ENCODE data around the gene LDLRAD4.

The LDLRAD4 gene

DNA sequence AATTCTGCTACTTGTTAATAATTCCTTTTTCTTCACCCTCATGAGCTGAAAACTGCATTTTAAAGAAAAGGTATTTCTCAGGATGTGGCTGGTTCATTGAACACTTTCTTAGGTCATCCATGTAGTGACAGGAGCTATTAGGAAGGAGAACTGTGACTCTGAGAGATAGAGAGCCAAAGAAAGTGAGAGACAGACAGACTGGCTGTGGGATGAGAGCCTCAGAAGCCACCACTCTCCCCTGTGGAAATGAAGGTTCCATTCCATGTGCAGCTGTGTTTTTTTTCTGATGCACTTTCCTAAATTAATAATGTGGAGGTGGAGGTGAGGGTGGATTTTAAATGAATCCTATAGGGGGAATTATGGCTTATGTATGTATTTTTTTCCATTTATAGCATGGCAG, 394.5 kb downstream of the LDLRAD4 start:
- TF ChIP-seq, protein P1, sequence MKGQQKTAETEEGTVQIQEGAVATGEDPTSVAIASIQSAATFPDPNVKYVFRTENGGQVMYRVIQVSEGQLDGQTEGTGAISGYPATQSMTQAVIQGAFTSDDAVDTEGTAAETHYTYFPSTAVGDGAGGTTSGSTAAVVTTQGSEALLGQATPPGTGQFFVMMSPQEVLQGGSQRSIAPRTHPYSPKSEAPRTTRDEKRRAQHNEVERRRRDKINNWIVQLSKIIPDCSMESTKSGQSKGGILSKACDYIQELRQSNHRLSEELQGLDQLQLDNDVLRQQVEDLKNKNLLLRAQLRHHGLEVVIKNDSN (IDR thresholded peaks at IDR 0.05): no peak
- TF ChIP-seq, protein P2, sequence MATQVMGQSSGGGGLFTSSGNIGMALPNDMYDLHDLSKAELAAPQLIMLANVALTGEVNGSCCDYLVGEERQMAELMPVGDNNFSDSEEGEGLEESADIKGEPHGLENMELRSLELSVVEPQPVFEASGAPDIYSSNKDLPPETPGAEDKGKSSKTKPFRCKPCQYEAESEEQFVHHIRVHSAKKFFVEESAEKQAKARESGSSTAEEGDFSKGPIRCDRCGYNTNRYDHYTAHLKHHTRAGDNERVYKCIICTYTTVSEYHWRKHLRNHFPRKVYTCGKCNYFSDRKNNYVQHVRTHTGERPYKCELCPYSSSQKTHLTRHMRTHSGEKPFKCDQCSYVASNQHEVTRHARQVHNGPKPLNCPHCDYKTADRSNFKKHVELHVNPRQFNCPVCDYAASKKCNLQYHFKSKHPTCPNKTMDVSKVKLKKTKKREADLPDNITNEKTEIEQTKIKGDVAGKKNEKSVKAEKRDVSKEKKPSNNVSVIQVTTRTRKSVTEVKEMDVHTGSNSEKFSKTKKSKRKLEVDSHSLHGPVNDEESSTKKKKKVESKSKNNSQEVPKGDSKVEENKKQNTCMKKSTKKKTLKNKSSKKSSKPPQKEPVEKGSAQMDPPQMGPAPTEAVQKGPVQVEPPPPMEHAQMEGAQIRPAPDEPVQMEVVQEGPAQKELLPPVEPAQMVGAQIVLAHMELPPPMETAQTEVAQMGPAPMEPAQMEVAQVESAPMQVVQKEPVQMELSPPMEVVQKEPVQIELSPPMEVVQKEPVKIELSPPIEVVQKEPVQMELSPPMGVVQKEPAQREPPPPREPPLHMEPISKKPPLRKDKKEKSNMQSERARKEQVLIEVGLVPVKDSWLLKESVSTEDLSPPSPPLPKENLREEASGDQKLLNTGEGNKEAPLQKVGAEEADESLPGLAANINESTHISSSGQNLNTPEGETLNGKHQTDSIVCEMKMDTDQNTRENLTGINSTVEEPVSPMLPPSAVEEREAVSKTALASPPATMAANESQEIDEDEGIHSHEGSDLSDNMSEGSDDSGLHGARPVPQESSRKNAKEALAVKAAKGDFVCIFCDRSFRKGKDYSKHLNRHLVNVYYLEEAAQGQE (IDR thresholded peaks at IDR 0.05; ENCODE audit: low read depth): no peak

DNA sequence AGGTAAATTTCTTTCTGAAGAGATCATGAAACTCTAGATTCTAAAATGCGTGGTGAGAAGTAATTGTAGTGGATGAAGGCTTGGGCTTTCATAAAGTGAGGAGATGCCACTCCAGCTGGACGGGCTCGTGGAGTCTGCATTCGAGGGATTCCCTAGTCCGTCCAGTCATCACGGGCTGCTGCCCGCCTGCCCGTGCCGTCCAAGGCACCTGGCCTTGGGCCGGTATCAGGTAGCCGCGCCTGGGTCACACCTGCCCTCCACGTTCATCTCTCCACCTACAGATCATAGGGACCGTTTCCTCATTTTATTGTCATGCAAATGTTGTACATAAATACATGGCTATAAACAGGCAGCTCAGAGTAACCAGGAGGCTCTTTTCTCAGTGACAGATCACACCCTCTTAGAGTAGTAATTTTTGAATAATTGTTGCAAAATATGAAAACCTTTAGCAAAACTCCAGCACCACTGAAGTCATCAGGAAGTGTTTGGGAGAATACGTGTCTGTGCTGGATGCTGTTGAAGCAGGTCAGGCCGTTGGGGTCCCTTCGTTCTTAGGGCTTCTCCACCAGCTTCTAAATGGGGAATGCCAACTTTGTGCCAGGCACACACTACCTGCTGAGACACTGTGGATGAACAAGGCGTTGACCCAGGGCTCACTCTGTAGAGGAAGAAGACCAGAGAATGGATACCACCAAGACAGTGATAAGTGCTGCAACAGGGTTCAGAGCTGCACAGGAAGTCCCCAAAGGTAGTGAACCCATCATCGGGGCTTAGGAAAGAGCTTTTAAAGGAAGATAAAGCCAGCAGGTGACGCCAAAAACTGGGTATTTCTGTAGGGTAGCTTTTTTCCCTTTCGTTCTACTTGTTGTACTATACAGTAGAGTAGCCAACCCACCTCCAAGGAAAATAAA, 395.3 kb downstream of the LDLRAD4 start:
- TF ChIP-seq, protein P2 (IDR thresholded peaks at IDR 0.05; ENCODE audit: low read depth): no peak
- TF ChIP-seq TAF1 (IDR thresholded peaks at IDR 0.05; ENCODE audit: low read depth) (no peak), RAD21 (IDR thresholded peaks at IDR 0.05; ENCODE audit: low read depth) (no peak), CEBPB (IDR thresholded peaks at IDR 0.05) (no peak), EP300 (IDR thresholded peaks at IDR 0.05; ENCODE audit: borderline replicate concordance) (no peak), FOXM1 (IDR thresholded peaks at IDR 0.05; ENCODE audit: borderline replicate concordance, low read depth) (no peak), TEAD4 (IDR thresholded peaks at IDR 0.05) (no peak), NFIC (IDR thresholded peaks at IDR 0.05) (no peak), EGR1 (IDR thresholded peaks at IDR 0.05) (no peak), YY1 (IDR thresholded peaks at IDR 0.05; ENCODE audit: low read depth) (no peak), ZBTB7A (IDR thresholded peaks at IDR 0.05; ENCODE audit: low read depth) (no peak), CREB1 (IDR thresholded peaks at IDR 0.05; ENCODE audit: low read depth) (no peak)

DNA sequence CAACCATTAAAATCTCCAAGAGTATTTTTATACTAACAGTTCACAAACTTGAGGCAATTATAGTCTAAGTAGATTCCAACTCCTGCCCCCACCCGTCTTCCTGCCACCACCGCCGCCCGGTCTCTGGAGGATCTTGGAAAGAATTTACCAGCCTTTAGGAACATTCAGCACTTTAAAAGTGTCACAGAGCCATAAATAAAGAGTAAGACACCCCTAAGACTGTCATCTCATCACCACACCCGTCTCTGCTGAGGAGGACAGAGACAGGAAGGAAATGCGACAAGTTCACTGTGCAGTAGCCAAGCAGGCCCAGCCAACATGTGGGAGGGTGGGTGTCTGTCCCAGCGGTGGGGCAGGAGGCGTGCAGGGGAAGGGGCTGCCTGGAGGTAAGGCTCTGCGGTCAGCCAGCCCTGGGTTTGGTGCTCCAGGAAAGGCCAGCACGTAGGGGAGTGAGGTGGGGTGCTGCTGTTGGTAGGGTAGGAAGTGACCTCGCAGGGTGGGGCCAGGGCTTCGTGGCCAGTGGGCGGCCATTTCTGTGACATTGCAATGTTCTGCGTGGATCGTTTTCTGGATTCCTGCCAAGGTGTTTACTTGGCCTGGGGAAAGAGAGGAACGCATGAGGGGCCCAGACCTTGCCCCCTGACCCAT, 396.2 kb downstream of the LDLRAD4 start:
- TF ChIP-seq YY1 (IDR thresholded peaks at IDR 0.05; ENCODE audit: low read depth): no peak
- no peak for TF ChIP-seq TCF12 (IDR thresholded peaks at IDR 0.05; ENCODE audit: low read depth)
- TF ChIP-seq ZBTB7A (IDR thresholded peaks at IDR 0.05; ENCODE audit: low read depth): no peak
- no peak for TF ChIP-seq RAD21 (IDR thresholded peaks at IDR 0.05; ENCODE audit: low read depth)
- TF ChIP-seq FOXM1 (IDR thresholded peaks at IDR 0.05; ENCODE audit: borderline replicate concordance, low read depth): no peak
- TF ChIP-seq, protein P3, sequence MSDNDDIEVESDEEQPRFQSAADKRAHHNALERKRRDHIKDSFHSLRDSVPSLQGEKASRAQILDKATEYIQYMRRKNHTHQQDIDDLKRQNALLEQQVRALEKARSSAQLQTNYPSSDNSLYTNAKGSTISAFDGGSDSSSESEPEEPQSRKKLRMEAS (IDR thresholded peaks at IDR 0.05): no peak
- TF ChIP-seq NFIC (IDR thresholded peaks at IDR 0.05): no peak
- TF ChIP-seq TAF1 (IDR thresholded peaks at IDR 0.05; ENCODE audit: low read depth): no peak
- no peak for TF ChIP-seq EGR1 (IDR thresholded peaks at IDR 0.05)
- no peak for TF ChIP-seq EP300 (IDR thresholded peaks at IDR 0.05; ENCODE audit: borderline replicate concordance)

DNA sequence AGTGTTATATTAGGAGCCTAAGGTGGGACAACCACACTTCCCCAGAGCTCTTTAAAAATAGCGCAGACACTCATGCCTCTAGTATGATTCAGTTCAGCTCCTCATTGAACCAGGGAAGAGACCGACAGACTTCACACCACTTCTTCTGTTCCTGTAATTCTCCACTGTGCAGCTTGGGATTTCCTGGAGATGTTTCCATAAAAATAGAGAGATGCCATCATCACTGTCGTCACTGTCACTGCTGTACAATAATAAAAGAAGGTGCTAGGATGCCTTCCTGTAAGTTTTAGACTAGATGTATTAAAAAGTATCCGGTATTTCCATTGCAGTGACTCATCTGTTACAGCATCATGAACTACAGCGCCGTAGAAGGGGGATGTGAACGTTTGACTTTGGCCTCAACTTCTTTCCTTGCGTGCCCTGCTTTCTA, 396.9 kb downstream of the LDLRAD4 start:
- TF ChIP-seq, protein P1 (IDR thresholded peaks at IDR 0.05): no peak
- no peak for TF ChIP-seq NFIC (IDR thresholded peaks at IDR 0.05)
- TF ChIP-seq ZBTB7A (IDR thresholded peaks at IDR 0.05; ENCODE audit: low read depth): no peak
- TF ChIP-seq EGR1 (IDR thresholded peaks at IDR 0.05): no peak

DNA sequence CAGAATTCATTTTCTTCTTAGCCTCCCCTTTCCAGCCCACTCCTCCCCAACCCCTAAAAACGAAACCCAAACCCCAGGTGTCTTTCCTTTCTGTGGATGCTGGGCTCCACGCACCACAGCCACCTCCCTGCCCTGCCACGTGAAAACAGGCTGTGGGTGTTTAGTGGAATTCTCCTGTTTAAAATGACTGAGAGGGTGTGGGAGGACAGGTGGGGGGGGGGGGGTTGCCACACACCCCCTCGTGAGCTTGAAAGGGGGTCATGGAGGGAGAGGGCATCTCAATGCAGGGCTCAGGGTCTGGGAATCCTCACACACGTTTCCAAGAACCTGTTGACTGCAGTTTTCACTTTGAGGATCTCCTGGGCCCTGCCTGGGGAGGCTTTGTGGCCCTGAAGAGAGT, 397.5 kb downstream of the LDLRAD4 start:
- no peak for TF ChIP-seq EP300 (IDR thresholded peaks at IDR 0.05; ENCODE audit: borderline replicate concordance)
- TF ChIP-seq EGR1 (IDR thresholded peaks at IDR 0.05): no peak
- no peak for TF ChIP-seq ZBTB7A (IDR thresholded peaks at IDR 0.05; ENCODE audit: low read depth)
- no peak for TF ChIP-seq RAD21 (IDR thresholded peaks at IDR 0.05; ENCODE audit: low read depth)
- TF ChIP-seq, protein P3 (IDR thresholded peaks at IDR 0.05): no peak
- no peak for TF ChIP-seq YY1 (IDR thresholded peaks at IDR 0.05; ENCODE audit: low read depth)

DNA sequence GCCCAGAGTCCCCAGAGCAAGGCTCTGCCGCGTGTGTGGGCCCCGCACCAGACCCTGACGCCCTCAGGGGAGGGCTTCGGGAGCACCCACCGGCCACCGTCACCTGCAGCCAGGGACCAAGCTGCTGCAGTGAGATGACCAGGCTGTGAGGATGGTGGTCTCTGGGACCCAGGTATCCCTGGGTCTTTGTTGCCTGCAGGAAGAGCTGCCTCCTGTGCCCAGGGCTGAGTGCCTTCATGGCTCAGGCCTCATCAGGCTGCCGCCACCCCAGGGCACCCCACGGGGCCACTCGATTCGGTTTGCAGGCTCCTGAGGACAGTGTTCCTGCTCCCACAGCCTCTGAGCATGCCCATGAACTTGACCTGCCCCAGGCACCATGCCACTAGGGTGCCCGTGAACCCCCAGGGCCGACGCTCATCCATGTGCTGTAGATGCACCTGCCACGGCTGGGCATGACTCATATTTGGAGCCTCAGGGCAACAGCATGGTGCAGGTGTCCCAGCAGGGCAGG, 398.0 kb downstream of the LDLRAD4 start:
- TF ChIP-seq TAF1 (IDR thresholded peaks at IDR 0.05; ENCODE audit: low read depth) (no peak), FOXM1 (IDR thresholded peaks at IDR 0.05; ENCODE audit: borderline replicate concordance, low read depth) (no peak), RAD21 (IDR thresholded peaks at IDR 0.05; ENCODE audit: low read depth) (no peak), NFIC (IDR thresholded peaks at IDR 0.05) (no peak)
- TF ChIP-seq, protein P3 (IDR thresholded peaks at IDR 0.05): no peak
- TF ChIP-seq, protein P1 (IDR thresholded peaks at IDR 0.05): no peak
